ENCODE measurements around the gene ATF7.

GRCh38 chr12:53636641-53637040 is 10.5 kb upstream of the ATF7 start:
- TF ChIP-seq POLR2AphosphoS5 (IDR thresholded peaks at IDR 0.05; ENCODE audit: low read depth, low read length) (no peak), POLR2A (IDR thresholded peaks at IDR 0.05; ENCODE audit: low read depth, low read length) (no peak), TAF1 (IDR thresholded peaks at IDR 0.05; ENCODE audit: low read depth, low read length) (no peak), SPI1 (IDR thresholded peaks at IDR 0.05; ENCODE audit: low read depth, low read length) (no peak)
